ENCODE measurements around the gene TRPM1.
"Not testable (repeated sequence)": the region's sequence is repeated elsewhere in the genome, so short reads cannot be mapped to it uniquely, and the experiment has no call there.

Gene TRPM1

DNA sequence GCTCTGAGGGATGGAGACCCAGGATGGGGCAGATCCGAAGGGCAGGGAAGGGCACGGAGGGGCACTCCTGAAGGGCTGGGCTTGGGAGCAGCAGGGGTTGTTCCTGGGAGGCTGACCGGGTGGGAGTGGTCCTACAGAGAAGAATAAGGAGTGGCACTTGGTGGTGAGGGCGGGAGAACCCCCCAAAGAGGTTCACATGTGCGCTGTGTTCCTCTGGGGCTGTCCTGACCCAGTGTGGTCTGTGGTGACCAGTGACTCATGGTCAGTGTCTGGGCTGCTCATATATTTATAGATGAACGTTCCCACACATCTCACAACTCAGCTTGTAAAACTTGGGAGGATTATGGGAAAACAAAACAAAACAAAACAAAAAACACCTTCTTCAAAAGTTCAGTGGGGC is 10.0 kb downstream of the TRPM1 start:
- TF ChIP-seq, protein P1, sequence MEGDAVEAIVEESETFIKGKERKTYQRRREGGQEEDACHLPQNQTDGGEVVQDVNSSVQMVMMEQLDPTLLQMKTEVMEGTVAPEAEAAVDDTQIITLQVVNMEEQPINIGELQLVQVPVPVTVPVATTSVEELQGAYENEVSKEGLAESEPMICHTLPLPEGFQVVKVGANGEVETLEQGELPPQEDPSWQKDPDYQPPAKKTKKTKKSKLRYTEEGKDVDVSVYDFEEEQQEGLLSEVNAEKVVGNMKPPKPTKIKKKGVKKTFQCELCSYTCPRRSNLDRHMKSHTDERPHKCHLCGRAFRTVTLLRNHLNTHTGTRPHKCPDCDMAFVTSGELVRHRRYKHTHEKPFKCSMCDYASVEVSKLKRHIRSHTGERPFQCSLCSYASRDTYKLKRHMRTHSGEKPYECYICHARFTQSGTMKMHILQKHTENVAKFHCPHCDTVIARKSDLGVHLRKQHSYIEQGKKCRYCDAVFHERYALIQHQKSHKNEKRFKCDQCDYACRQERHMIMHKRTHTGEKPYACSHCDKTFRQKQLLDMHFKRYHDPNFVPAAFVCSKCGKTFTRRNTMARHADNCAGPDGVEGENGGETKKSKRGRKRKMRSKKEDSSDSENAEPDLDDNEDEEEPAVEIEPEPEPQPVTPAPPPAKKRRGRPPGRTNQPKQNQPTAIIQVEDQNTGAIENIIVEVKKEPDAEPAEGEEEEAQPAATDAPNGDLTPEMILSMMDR (IDR thresholded peaks at IDR 0.05; ENCODE audit: borderline replicate concordance, insufficient read depth, low read depth, low read length) = no peak

DNA sequence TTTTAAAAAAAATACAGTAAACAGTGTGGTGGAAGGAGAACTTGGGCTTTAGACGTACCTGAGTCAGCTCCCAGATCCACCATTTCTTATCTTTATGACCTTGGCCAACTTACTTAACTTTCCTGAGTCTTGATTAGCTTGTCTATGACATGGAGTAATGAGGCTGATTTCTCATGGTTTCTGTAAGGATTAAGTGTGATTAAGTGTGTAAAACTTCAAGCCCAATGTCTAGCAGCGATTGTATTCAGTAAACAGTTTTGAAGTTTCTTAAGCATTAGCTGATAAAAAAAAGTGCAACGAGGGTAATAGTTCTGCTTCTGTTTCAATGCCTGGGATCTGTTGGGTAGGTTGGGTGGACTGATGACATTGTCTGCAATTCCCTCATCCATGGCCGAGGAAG is 10.8 kb downstream of the TRPM1 start:
- TF ChIP-seq, protein P1 (IDR thresholded peaks at IDR 0.05; ENCODE audit: borderline replicate concordance, insufficient read depth, low read depth, low read length) = no peak
- no peak overlapping the region for H3K4me3 ChIP-seq (ENCODE audit: low read depth, low read length)

More for the DNA sequence above, 10.0 kb downstream of the TRPM1 start:
- H3K4me3 ChIP-seq (ENCODE audit: low read depth, low read length) = no peak overlapping the region

DNA sequence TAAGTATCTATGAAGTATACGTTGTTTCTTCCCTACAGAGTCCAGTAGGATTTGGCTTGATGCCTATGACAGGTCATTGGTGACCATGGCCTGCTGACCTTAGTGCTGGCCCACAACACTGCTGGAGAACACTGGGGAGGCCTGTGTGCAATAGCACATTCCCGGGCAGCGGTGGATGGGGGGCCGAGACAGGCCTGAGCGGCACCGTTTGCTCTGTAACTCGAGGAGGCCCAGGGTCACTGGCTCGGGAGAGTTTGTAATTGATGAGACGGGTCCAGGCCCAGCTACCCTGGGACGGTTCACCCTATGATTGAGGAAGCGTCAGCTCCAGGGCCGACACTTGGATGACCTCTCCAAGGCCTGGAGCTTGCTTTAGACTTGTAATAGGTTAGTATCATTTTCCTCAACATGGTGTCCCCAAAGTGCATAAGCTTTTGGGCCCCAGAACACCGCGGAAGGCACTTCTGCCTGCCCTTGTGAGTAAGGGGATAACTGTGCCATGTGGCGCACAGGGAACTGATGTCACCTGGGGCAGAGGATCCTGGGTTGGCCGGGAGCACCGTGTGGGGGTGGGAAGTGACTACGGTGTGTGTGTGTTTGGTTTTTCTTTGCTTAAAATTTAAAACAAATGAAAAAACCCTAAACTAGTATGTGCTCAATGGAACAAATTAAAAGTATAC is 12.0 kb downstream of the TRPM1 start:
- TF ChIP-seq, protein P1 (IDR thresholded peaks at IDR 0.05; ENCODE audit: borderline replicate concordance, insufficient read depth, low read depth, low read length) = no peak
- no peak overlapping the region for H3K4me3 ChIP-seq (ENCODE audit: low read depth, low read length)

DNA sequence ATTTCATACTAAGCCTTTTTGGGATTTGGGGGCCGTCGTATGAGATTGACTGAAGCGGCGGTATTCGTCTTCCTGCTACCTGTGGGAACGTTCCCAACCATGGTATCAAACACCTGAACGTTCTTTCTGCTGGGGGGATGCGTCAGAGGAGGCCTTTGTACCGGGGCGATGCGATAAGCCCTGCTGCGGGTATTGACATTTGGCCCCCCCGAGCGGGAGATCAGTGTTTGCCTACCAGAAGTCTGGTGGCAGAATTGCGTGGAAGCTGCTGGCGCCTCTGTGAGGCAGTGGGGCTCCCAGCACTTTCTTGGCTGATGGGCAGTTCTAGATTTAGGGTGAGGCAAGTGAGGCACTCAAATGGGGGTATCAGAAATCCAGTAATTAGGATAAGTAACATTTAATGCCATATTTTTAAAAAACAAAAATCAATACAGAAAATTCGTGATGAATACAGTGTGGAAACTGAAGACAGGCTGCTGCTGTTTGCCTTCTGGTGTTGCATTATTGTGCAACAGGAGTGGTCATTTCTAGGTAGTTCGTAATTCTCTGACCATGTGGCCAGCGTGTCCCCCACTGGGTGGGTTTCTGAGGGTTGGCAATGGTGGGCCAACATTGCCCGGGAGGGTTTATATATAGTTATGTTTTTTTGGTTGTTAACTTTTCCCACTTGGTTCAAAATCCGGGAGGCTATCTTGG is 12.7 kb downstream of the TRPM1 start:
- TF ChIP-seq, protein P1 (IDR thresholded peaks at IDR 0.05; ENCODE audit: borderline replicate concordance, insufficient read depth, low read depth, low read length) = no peak
- H3K4me3 ChIP-seq (ENCODE audit: low read depth, low read length) = no peak overlapping the region

DNA sequence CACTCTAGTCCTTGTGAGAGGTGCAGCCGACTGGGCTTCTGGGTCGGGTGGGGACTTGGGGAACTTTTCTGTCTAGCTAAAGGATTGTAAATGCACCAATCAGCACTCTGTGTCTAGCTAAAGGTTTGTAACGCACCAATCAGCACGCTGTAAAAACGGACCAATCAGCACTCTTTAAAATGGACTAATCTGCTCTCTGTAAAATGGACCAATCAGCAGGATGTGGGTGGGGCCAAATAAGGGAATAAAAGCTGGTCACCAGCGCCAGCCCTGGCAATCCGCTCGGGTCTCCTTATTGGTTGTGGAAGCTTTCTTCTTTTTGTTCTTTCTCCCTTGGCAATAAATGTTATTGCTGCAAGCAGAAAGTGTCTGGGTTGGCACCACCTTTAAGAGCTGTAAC is 13.5 kb downstream of the TRPM1 start:
- not testable (repeated sequence) for H3K4me3 ChIP-seq (ENCODE audit: low read depth, low read length)

DNA sequence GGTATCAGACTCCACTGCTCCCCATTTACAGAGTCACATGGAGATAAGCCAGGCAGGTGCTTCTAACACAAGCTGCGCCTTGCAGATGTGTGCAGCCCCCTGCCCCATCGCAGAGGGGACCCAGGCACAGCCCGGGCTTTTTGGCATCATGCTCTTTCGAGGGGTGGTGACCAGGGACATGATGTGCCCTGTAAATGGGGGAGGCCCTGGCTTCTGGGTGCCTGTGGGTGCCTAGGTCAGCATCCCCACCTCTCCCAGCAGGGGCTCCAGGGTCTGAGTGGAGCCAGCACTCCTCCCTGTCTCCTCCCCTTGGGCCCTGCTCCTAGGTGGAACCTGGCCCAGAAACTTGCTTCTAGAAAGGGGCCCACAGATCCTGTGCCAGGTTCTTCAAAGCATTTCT is 15.2 kb downstream of the TRPM1 start:
- H3K4me3 ChIP-seq (ENCODE audit: low read depth, low read length) = no peak overlapping the region
- TF ChIP-seq, protein P1 (IDR thresholded peaks at IDR 0.05; ENCODE audit: borderline replicate concordance, insufficient read depth, low read depth, low read length) = no peak

DNA sequence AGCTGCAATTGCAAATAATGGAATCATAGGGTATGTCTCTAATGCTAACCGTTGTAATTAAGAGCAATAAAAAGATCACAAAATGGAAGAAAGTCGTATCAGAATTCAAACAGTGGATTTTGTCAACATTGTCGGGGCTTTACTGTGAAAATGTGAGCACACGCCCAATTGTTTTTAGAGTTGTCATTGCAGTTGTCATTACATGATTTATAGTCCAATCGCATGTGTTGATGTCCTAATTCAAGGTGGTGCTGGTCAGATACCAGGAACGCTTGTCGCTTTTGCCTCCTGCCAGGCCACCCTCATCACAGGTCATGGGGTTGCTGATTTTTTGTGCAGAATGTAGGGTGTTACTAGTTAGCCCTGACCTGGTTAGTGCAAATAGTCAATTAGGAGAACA is 16.2 kb downstream of the TRPM1 start:
- TF ChIP-seq, protein P1 (IDR thresholded peaks at IDR 0.05; ENCODE audit: borderline replicate concordance, insufficient read depth, low read depth, low read length) = no peak
- H3K4me3 ChIP-seq (ENCODE audit: low read depth, low read length) = no peak overlapping the region

All from GM12875 (cell line).